Fibroblast of the aortic adventitia (primary cell): ENCODE results near the gene TENT4B. TPM values are rescaled to one million over a fixed set of nuclear protein-coding genes. Genes with fewer than 3 reads are reported as not detected.

Source experiments
- DNase-seq: peaks from one replicate; pipeline ENCODE4 v3.0.0-alpha.2; 2010; ENCODE audit warnings: low read depth
- H3K4me3 ChIP-seq: 2 replicates; pipeline ENCODE4 v1.5.1; 2011; ENCODE audit warnings: low read depth, mild to moderate bottlenecking, control low read depth, low read length, moderate library complexity
- total RNA-seq: library from RNA; depleted of rRNA; stranded (reverse); fragments of >200 nt; gene quantifications from 2 replicates; pipeline ENCODE4 v1.2.3, GENCODE V29; 2012; ENCODE audit warnings: low replicate concordance
- TF ChIP-seq, protein P1 (sequence below): IDR thresholded peaks from 2 replicates; pipeline ENCODE4 v1.5.1; 2011; ENCODE audit warnings: mild to moderate bottlenecking, low read length, control low read depth, inconsistent platforms; ENCODE audit not compliant: insufficient read depth

Gene TENT4B
- total RNA-seq, 1 donor: 9.7 TPM

GRCh38 chr16:50202926-50203624 lies 50.0 kb downstream of the TENT4B start:
- TF ChIP-seq, protein P1, sequence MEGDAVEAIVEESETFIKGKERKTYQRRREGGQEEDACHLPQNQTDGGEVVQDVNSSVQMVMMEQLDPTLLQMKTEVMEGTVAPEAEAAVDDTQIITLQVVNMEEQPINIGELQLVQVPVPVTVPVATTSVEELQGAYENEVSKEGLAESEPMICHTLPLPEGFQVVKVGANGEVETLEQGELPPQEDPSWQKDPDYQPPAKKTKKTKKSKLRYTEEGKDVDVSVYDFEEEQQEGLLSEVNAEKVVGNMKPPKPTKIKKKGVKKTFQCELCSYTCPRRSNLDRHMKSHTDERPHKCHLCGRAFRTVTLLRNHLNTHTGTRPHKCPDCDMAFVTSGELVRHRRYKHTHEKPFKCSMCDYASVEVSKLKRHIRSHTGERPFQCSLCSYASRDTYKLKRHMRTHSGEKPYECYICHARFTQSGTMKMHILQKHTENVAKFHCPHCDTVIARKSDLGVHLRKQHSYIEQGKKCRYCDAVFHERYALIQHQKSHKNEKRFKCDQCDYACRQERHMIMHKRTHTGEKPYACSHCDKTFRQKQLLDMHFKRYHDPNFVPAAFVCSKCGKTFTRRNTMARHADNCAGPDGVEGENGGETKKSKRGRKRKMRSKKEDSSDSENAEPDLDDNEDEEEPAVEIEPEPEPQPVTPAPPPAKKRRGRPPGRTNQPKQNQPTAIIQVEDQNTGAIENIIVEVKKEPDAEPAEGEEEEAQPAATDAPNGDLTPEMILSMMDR: no peak
- DNase-seq: peak; percentile 95
- H3K4me3 ChIP-seq: peak overlapping the region; percentile 28

DNA sequence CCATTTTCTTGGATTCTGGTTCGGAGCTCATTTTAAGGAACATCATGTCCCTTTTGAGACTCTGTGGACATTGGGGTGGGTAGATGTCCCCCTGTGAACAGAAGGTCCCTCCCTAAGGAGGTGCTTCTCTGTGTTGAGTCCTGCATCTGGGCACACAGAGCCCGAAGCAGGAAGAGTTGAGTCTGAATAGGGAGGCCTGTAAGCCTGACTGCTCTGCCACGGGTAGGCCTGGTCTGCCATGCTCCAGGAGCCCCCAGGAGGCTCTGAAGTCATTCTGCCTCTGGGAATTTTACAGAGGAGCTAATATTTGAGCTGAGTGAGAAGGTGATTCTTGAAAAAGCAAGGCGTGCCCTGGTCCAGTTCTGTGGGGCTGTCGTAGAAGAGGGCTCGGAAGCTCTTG lies 50.6 kb downstream of the TENT4B start:
- no peak overlapping the region for H3K4me3 ChIP-seq
- no peak for DNase-seq
- TF ChIP-seq, protein P1: no peak

DNA sequence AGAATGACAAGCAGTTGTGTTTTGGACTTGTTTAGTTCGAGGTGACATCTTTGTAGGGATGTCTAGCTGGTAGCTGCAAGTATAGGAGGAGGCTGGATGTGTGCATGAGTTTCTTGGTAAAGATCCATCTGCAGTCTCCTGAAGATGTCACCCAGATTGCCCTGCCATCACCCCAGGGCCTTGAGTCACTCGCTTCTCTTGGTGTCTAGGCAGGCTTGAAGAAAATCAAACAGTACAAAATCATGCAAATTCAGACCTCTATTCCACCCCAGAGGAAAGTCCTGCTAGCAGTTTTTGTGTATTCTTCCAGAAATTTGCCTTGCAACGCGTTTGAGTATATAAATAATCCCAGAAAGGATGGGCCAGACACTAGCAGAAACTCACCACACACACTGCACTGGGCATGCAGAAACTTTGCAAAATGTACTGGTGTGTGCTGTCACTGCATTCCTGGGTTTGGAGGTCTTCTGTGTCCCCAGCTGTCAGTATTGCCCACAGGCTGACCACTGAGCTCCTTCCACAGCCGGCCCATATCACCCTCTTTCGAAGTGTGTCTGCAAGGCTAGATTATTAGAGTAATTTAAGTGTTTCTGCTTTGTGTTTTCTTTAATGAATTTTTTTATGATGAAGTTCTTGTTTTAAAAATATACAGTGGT lies 51.5 kb downstream of the TENT4B start:
- DNase-seq: no peak
- TF ChIP-seq, protein P1: no peak
- H3K4me3 ChIP-seq: no peak overlapping the region

DNA sequence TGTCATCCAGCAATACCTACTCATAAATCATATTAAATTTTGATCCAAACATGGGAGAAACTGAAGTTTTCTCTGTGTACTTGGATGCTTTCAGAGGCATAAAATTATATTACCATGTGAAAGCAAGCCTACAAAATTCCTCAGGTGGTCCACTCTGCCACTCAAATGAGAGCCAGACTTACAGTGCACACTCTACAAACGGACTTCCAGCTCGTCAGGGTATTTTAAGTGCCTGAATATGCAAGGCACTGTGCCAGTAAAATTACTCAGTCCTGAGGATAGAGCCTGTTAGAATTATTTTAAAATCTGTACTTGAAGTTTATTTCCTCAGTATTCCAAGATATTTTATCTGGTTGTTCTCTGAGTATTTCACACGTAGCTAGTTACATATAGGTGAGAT lies 54.5 kb downstream of the TENT4B start:
- H3K4me3 ChIP-seq: no peak overlapping the region
- TF ChIP-seq, protein P1: no peak
- peak; percentile 76 for DNase-seq

DNA sequence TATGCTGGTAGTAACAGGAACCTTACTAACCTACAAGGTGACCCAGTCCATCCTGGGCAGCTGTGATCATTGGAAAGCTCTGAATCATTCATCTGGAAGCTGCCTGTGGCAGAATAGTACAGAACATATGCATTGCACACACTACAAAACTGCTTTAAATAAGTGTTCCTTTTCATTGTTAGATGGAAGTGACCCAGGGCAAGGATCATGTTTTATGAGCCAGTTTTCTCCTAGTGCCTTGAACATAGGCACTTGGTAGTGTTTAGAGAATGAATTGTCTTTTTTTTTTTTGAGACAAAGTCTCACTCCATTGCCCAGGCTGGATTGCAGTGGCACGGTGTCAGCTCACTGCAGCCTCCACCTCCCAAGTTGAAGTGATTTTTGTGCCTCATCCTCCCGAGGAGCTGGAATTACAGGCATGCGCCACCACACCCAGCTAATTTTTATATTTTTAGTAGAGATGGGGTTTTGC lies 55.4 kb downstream of the TENT4B start:
- no peak overlapping the region for H3K4me3 ChIP-seq

GRCh38 chr16:50209546-50210265 lies 56.6 kb downstream of the TENT4B start:
- TF ChIP-seq, protein P1: no peak
- no peak for DNase-seq
- no peak overlapping the region for H3K4me3 ChIP-seq

More for the DNA sequence above, 55.4 kb downstream of the TENT4B start:
- TF ChIP-seq, protein P1: no peak
- DNase-seq: no peak
